Measurements from ENCODE around the gene SLBP.

Gene SLBP

GRCh38 chr4:1647432-1647831 is 64.7 kb downstream of the SLBP start:
- no peak for DNase-seq

- DNase-seq, result no peak
Measured at GRCh38 chr4:1646690-1647089, 65.4 kb downstream of the SLBP start.

GRCh38 chr4:1644891-1645657 is 67.0 kb downstream of the SLBP start:
- no peak for DNase-seq

GRCh38 chr4:1643971-1644735 is 68.0 kb downstream of the SLBP start:
- no peak for DNase-seq

Measured in CD4-positive, alpha-beta T cell treated with Interleukin-15 for 1 hour (primary cell).